GM12872 (cell line): Measurements from ENCODE around the gene HIKESHI.
A peak's percentile ranks its signal among the peaks of the same experiment; 100 is the strongest.

ENCODE experiments used
- CTCF ChIP-seq: IDR thresholded peaks from 3 replicates; pipeline ENCODE4 v1.5.1; 2011; ENCODE audit warnings: low read depth, mild to moderate bottlenecking, low read length, moderate library complexity; ENCODE audit not compliant: insufficient read depth

HIKESHI gene

GRCh38 chr11:86264649-86265048 lies 37.4 kb upstream of the HIKESHI start:
- TF ChIP-seq CTCF, result no peak

- TF ChIP-seq CTCF, result no peak
These were observed 36.8 kb upstream of the HIKESHI start for GRCh38 chr11:86265194-86265593.

DNA sequence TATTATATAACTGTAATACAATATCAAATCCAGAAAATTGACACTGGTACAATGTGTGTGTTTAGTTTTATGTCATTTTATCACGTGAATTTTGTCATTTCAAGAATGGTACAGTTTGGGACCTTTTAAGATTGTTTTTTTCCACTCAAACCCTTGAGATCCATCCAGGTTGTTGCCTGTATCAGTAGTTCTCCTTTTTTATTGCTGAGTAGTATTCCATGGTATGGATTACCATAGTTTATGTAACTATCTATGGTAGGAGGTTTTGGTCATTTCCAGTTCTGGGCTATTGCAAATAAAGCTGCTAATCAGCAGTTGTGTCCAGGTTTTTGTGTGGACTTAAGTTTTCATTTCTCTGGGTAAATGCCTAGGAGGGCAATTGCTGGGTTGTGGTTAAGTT lies 32.4 kb upstream of the HIKESHI start:
- TF ChIP-seq CTCF, result no peak

DNA sequence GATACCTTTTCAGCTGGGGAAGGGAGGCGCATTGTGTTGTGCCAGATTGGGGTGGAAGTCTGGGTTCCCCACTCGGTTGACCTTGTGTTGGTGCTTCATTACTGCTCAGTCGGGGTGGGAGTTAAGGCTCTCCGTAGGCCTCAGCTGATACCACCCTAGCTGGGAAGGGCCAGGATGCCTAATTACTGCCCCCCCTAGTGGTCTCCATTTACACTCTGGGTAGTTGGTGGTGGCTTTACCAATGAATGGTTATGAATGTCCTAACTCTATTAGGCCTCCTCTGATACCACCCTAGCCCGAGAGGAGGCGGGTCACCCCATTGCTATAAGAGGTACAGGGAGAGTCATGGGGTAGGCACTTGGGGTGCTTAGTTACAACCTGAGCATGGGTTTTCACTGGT lies 27.5 kb upstream of the HIKESHI start:
- peak; percentile 38; the same call in 1 of the 3 replicates for TF ChIP-seq CTCF

DNA sequence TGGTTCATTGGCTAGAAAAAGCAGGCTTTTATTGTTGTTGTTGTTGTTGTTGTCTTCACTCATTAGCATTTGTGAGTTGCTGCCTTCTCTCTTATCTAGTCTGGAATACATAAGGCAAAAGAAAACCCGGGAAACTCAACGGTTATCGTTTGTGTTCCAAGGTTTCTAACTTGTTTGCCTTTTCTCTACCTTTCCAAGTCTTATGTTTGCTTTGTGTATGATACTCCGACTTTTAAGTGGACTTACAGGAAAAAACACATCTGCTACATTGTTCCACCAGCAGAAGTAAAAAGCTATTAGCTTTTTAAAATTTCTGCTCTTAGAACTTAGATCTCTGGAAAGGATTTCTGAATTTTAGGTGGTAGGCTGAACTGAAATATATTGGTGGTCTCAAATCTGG lies 27.0 kb upstream of the HIKESHI start:
- no peak for TF ChIP-seq CTCF

- TF ChIP-seq CTCF, result no peak
These were observed 26.3 kb upstream of the HIKESHI start for GRCh38 chr11:86275493-86276370.

GRCh38 chr11:86277741-86278140 lies 24.3 kb upstream of the HIKESHI start:
- no peak for TF ChIP-seq CTCF
